Colonic mucosa (tissue), 4 donors: ENCODE data around the gene GIMAP8. TPM values are rescaled to one million over a fixed set of nuclear protein-coding genes. Genes with fewer than 3 reads are reported as not detected.

Experiments
- DNase-seq: peaks from one replicate; pipeline ENCODE4 v3.0.0-alpha.2; 2020
- H3K27ac ChIP-seq: fragments of 200-600 bp; one replicate; pipeline ENCODE4 v1.8.0; 2021
- H3K27me3 ChIP-seq: fragments of 200-600 bp; one replicate; pipeline ENCODE4 v1.8.0; 2021
- H3K36me3 ChIP-seq: fragments of 200-600 bp; one replicate; pipeline ENCODE4 v1.8.0; 2021
- H3K4me1 ChIP-seq: fragments of 200-600 bp; one replicate; pipeline ENCODE4 v1.8.0; 2021; ENCODE audit warnings: mild to moderate bottlenecking
- H3K4me3 ChIP-seq: fragments of 200-600 bp; one replicate; pipeline ENCODE4 v1.8.0; 2021
- H3K9ac ChIP-seq, 2 donors: one replicate each; pipeline ENCODE4 v1.7.0; 2013; ENCODE audit warnings: control low read depth in 2 of 2, low read depth in 2 of 2, low read length in 2 of 2
- H3K9me3 ChIP-seq: fragments of 200-600 bp; one replicate; pipeline ENCODE4 v1.8.0; 2021
- intact Hi-C: fragments of 100-400 bp; cut with DNase I; formaldehyde crosslinking; loops from one replicate; pipeline ENCODE4 v1.14.1; 2022
- total RNA-seq, 2 donors: library from RNA; stranded (reverse); fragmentation: NEBNext Ultra II Directional in 1 of 2; extraction: Animal tissue kit (Norgen Biotek cat#: 25700) in 1 of 2; gene quantifications; one replicate each; pipeline ENCODE4 v1.2.1, GENCODE V29; 2021
- TF ChIP-seq, protein P1 (sequence below): fragments of 200-600 bp; IDR thresholded peaks from one replicate; pipeline ENCODE4 v1.8.0; 2022; ENCODE audit warnings: antibody characterized with exemption, mild to moderate bottlenecking
- donor health status: healthy.
- donor health status: DM: no; HTN: no; CAD: no.
- donor health status: DM: no; HTN: no; CAD: no.

Gene GIMAP8
- total RNA-seq, 2 donors from 2014 or later = 3.4 to 4.5 TPM

DNA sequence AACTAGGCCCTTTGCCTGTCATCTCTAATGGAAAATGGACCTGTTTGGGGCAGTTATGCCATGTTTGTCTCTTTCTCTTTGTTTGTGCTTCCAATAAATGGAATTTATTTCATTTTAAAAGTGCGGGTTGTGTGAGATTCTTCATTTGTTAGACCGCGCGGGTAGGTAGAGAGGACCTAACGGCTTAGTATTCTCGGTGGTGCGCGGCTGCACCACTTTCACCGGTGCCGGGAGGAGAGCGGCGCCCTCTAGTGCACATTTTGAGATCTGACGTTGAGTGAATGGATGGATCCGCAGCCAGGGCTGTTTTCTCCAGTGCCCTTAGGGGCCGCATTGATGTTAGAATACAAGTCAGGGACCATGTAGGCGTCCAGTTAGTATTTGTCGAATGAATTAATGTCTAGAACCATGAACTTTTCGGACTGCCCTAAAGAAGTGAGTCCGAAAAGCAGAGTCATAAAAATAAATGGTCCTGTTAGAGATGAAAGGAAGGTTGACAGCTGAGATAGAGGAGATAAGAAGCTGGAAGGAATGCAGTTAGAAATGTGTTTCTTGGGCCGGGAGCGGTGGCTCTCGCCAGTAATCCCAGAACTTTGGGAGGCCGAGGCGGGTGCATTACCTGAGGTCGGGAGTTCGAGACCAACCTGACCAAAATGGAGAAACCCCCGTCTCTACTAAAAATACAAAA lies 29.3 kb upstream of the GIMAP8 start:
- DNase-seq = peak; percentile 91
- H3K4me1 ChIP-seq = no peaks in the 10 kb centered on the region
- H3K9ac ChIP-seq = no peak overlapping the region
- no peaks in the 10 kb centered on the region for H3K9me3 ChIP-seq
- H3K4me3 ChIP-seq = no peak overlapping the region
- intact Hi-C loops = no loop called here
- TF ChIP-seq, protein P1, sequence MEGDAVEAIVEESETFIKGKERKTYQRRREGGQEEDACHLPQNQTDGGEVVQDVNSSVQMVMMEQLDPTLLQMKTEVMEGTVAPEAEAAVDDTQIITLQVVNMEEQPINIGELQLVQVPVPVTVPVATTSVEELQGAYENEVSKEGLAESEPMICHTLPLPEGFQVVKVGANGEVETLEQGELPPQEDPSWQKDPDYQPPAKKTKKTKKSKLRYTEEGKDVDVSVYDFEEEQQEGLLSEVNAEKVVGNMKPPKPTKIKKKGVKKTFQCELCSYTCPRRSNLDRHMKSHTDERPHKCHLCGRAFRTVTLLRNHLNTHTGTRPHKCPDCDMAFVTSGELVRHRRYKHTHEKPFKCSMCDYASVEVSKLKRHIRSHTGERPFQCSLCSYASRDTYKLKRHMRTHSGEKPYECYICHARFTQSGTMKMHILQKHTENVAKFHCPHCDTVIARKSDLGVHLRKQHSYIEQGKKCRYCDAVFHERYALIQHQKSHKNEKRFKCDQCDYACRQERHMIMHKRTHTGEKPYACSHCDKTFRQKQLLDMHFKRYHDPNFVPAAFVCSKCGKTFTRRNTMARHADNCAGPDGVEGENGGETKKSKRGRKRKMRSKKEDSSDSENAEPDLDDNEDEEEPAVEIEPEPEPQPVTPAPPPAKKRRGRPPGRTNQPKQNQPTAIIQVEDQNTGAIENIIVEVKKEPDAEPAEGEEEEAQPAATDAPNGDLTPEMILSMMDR = peak; percentile 79
- no peak overlapping the region for H3K27ac ChIP-seq
- H3K27me3 ChIP-seq = no peaks in the 10 kb centered on the region
- H3K36me3 ChIP-seq = no peaks in the 10 kb centered on the region

DNA sequence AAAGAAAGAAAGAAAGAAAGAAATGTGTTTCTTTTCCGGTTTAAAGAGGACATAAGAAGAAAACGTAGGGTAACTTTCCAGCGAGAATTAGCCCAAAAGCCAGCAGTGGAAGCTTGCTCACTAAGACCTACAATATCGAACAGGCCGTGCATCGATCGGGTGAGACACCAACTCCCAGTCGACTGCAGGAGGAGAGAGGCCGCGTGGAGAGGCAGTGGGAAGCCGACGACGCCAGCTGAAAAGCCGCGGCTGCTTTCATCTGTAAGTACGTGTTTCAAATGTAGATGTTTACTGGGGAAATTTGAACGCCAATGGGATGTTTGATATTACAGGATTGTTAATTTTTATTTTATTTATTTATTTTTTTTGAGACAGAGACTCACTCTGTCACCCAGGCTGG lies 28.6 kb upstream of the GIMAP8 start:
- intact Hi-C loops = no loop called here
- DNase-seq = no peak

DNA sequence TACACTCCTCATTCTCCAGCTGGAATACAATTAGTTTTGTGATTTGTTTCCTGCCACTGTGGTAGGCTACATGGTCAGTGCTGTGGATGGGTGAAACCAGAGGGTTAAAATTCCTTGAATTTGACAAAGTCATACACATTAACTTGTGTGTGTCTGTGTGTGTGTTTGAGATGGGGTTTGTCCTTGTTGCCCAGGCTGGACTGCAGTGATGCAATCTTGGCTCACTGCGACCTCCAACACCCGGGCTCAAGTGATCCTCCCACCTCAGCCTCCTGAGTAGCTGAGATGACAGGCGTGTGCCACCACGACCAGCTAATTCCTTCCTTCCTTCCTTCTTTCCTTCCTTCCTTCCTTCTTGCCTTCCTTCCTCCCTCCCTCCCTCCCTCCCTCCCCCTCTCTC lies 24.8 kb upstream of the GIMAP8 start:
- Histone ChIP-seq H3K36me3 (no peaks in the 10 kb centered on the region), H3K9me3 (no peaks in the 10 kb centered on the region), H3K9ac (no peak overlapping the region), H3K4me1 (peaks cover 8% of the 10 kb centered on the region), H3K27ac (no peak overlapping the region), H3K4me3 (no peak overlapping the region), H3K27me3 (no peaks in the 10 kb centered on the region)
- no peak for DNase-seq
- intact Hi-C loops = no loop called here
- TF ChIP-seq, protein P1 = no peak

More for the DNA sequence above, 28.6 kb upstream of the GIMAP8 start:
- Histone ChIP-seq H3K36me3 (no peaks in the 10 kb centered on the region), H3K9ac (no peak overlapping the region), H3K27ac (no peak overlapping the region), H3K9me3 (no peaks in the 10 kb centered on the region), H3K4me1 (no peaks in the 10 kb centered on the region), H3K4me3 (no peak overlapping the region), H3K27me3 (no peaks in the 10 kb centered on the region)
- TF ChIP-seq, protein P1 = no peak

DNA sequence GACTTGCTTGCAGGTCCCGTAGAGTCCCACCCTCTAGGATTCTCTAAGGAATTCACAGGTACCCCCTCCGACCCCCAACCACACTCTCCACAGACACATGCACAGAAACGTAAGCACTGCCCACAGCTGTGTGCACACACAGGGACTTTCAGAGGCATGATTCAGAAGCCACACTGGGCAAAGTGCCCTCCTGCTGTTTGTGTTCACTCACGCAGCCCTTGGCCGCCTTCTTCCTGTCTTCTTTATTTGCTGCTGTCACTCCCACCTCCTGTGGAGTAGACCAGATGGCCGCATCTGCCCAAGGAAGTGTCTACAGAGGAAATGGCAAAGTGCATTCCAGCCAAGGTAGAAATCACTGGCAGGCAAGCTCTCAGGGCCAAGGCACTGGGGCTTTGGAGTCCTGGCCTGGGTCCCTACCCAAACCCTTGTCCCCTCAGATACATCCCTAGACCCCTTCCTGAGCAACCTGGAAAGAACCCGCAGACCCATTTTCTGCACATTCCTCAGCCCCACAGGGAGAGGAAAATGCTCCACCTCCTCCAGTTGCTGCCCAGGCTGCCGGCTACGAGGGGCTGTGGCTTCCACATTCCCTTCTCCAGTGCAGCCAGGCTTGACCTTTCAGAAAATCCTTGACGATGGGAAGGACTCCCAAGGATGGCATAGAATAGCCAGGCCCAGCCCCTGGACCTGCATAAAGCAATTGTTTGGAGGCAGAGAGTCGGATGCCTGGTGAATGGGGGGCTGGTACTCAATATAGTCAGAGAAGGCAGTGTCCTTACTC lies 21.6 kb upstream of the GIMAP8 start:
- no peak overlapping the region for H3K27ac ChIP-seq
- peaks cover 8% of the 10 kb centered on the region for H3K4me1 ChIP-seq
- no peak overlapping the region for H3K4me3 ChIP-seq
- intact Hi-C loops = no loop called here
- no peaks in the 10 kb centered on the region for H3K9me3 ChIP-seq
- peak; percentile 72 for DNase-seq
- TF ChIP-seq, protein P1 = no peak
- H3K27me3 ChIP-seq = no peaks in the 10 kb centered on the region
- H3K9ac ChIP-seq = no peak overlapping the region
- H3K36me3 ChIP-seq = no peaks in the 10 kb centered on the region

DNA sequence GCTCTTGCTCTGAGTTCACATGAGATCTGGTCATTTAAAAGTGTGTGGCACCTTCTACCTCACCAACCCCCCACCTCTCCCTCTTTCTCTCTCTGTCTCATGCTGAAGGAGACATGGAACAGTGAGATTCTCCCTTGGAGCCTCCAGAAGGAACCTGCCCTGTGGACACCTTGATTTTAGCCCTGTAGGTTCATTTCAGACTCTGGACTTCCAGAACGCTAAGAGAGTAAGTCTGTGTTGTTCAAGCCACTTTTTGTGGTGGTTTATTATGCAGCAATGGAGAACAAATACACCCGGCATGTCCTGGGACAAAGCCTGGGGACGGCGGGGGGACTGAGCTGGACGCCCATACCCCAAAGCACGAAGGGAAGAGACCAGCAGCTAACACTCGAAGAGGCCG lies 20.7 kb upstream of the GIMAP8 start:
- Histone ChIP-seq H3K36me3 (no peaks in the 10 kb centered on the region), H3K9me3 (no peaks in the 10 kb centered on the region), H3K27ac (no peak overlapping the region), H3K9ac (no peak overlapping the region), H3K4me1 (peaks cover 8% of the 10 kb centered on the region), H3K27me3 (no peaks in the 10 kb centered on the region), H3K4me3 (no peak overlapping the region)
- no peak for DNase-seq
- TF ChIP-seq, protein P1 = no peak
- intact Hi-C loops = loop anchor here (10.0 kb wide), 1 partner anchor 435 kb away; no protein-coding TSS in a partner anchor
